ENCODE results near the gene TEC.

- TF ChIP-seq CTCF (IDR thresholded peaks at IDR 0.05 in 8 of 11, conservative IDR thresholded peaks at IDR 0.05 in 3 of 11) (no peak), POLR2AphosphoS5 (IDR thresholded peaks at IDR 0.05) (no peak)
Observed at GRCh38 chr4:48205107-48205506, 64.5 kb downstream of the TEC start.

All from spleen (tissue), 7 donors.